HG03139 (cell line): ENCODE measurements around the gene SLX4IP.
A peak's percentile ranks its signal among the peaks of the same experiment; 100 is the strongest.

Source experiments
- ATAC-seq: cut with Tn5 transposase; IDR thresholded peaks from one replicate; pipeline ENCODE4 v1.9.1; 2021; ENCODE audit not compliant: unreplicated experiment

SLX4IP gene

GRCh38 chr20:10465135-10465534 is 30.0 kb downstream of the SLX4IP start:
- no peak for ATAC-seq

DNA sequence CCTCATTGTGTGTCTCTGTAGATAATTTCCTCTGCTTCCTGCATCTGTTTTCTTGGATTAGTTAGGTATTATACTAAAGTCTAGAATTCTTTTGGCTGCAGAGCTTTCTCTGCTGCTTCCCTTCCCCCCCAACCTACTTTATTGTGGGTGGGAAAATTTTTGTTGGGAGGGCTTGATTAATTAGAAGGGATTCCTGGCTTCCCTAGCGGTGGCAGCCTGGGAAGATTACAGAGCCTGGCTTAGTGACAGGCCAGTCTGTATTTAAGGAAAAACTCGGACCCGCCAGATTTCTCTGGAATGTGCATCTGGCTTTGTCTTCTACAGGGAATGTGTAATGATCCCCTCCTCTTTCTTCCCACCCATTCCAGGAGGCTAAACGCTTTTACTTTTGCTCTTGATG is 31.2 kb downstream of the SLX4IP start:
- no peak for ATAC-seq

DNA sequence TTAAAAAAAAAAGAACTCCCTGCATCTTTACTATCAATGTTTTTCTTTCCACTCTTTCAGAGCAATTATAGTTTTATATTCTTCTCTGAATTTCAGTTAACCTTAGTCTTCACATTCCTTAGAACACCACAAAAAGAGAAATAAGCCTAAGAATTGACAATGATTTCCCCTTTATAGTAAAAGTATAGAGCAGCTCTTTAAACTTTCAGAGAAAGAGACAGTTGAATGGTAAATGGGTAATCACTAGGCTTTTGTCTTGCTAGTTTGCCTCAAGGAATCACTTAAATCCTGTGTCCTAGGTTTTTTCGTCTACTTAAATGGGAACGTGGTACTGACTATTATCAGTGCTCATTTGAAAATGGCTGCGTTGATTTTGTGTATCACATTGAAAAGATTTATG is 31.8 kb downstream of the SLX4IP start:
- ATAC-seq: no peak

GRCh38 chr20:10467681-10468339 is 32.7 kb downstream of the SLX4IP start:
- ATAC-seq: no peak

DNA sequence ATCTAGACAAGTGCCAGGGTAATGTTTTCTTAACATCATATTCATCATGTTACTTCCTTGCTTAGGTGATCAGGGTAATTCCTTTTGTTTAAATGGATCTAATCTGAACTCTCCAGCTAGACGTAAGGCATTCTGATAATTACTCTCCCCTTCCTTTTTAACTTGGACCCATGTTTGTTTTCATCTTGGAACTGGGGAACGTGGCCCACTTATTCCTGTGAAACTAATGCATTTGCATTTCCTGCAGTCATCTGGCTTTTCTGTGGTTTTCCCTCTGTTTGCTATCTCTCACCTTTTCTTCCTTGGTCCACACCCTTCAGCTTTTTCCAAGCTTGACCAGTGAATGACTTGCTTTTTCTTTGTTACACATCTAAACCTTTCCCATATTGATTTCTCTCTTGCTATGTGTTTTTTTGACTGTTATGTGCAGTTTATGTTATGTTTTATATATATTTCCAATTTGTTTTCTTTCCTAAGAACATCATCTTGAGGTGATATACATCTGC is 33.3 kb downstream of the SLX4IP start:
- no peak for ATAC-seq

GRCh38 chr20:10469056-10469455 is 34.0 kb downstream of the SLX4IP start:
- ATAC-seq: no peak

DNA sequence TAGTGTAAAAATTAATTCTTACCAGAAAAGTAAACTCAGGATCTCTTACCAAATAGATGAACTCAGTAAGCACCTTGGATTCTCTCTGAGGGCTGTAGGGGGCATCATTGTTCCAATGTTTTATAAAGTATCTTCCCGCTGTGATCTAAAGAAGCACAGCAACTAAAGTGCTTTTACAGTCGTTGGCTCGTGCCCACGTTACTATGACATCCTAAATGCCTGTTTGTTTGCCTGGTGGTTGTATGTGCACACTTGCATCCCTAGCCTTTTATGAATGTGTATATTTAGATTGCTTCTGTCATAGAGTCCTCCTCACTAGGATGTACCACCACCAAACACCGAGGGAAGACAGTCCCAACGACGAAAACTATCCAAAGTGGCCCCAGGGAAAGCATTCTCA is 34.5 kb downstream of the SLX4IP start:
- ATAC-seq: peak; percentile 64

DNA sequence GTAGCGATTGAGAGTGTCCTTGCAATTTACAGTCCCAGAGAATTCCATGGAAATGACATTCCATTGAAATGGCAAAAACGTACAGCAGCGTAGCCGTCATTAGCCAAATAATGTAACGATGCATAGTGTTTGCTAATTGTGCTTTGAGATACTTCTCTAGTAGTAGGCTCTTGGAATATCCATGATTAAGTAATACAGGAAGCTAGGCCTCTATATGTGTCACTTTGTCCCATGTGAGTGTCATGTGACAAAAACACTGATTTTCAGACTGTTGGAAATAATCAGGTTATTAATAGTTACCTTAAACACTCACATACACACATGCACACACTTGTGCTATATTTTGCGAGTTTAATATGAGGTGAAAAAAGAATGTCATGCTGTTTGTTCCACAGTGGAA is 35.2 kb downstream of the SLX4IP start:
- no peak for ATAC-seq

- ATAC-seq: no peak
Measured at GRCh38 chr20:10472871-10473270, 37.8 kb downstream of the SLX4IP start.

DNA sequence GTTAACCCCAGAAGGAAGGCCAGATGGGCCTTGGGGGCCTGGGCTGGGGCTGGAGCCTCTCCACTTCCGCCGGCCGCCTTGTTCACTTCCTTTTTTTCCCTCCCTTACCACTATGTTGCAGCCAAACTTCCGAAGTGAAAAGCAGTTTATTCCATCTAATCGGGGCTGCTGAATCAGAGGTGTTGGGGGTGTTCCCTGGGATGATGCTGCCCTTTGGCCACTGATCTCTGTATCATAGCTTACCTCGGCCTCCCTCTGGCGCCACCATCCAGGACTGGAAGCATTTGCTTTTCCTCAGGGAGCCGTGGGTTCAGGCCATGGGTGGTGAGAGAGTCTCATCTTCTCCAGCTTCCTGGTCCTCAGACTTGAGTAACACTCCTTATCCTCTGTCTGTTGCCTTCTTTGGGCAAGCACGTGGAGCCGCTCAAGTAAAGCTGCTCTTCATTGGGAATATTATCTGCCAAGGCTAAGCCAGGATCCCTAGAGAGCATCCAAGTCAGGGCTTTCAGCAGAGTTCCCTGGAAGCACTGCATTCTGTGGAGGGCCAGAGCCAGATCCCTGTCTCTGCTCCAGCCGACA is 39.6 kb downstream of the SLX4IP start:
- ATAC-seq: no peak

- no peak for ATAC-seq
Measured at GRCh38 chr20:10475225-10475624, 40.1 kb downstream of the SLX4IP start.

- peak; percentile 80 for ATAC-seq
Measured at GRCh38 chr20:10476319-10476724, 41.2 kb downstream of the SLX4IP start.

- peak; percentile 57 for ATAC-seq
Measured at GRCh38 chr20:10478205-10478604, 43.1 kb downstream of the SLX4IP start.

DNA sequence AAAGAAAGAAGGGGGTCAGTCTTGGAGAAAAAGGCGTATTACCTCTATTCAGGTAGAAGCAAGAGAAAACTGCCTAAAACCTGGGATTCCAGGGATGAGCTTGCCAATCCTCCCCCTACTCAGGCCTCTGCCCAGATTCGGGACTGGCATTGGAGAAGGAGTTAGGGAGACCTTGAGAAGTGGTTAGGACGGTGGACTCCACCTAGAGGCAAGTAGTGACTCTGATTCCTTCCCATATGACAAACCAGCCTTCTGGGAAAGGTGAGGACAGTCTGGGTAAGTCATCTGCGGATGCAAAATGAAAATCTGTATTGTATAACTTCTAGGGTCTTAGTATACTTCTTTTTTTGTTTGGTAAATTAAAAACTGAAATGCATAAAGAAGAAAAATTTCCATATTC is 43.8 kb downstream of the SLX4IP start:
- ATAC-seq: no peak

DNA sequence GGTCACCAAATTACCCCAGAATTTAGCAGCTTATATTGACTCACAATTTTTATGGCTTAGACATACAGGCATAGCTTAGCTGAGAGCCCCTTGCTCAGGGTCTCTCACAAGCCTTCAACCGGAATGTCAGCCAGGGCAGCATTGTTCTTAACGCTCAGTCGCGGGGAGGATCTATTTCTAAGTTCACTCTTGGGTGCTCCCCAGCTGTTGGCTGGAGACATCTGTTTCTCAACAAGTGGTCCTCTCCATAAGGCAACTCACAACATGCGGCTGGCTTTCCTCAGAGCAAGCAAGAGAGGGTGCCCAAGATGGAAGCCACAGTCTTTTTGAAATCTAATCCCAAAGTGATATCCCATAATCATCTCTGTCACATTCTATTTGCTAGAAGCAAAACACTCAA is 46.6 kb downstream of the SLX4IP start:
- ATAC-seq: no peak

GRCh38 chr20:10483691-10484090 is 48.6 kb downstream of the SLX4IP start:
- no peak for ATAC-seq

DNA sequence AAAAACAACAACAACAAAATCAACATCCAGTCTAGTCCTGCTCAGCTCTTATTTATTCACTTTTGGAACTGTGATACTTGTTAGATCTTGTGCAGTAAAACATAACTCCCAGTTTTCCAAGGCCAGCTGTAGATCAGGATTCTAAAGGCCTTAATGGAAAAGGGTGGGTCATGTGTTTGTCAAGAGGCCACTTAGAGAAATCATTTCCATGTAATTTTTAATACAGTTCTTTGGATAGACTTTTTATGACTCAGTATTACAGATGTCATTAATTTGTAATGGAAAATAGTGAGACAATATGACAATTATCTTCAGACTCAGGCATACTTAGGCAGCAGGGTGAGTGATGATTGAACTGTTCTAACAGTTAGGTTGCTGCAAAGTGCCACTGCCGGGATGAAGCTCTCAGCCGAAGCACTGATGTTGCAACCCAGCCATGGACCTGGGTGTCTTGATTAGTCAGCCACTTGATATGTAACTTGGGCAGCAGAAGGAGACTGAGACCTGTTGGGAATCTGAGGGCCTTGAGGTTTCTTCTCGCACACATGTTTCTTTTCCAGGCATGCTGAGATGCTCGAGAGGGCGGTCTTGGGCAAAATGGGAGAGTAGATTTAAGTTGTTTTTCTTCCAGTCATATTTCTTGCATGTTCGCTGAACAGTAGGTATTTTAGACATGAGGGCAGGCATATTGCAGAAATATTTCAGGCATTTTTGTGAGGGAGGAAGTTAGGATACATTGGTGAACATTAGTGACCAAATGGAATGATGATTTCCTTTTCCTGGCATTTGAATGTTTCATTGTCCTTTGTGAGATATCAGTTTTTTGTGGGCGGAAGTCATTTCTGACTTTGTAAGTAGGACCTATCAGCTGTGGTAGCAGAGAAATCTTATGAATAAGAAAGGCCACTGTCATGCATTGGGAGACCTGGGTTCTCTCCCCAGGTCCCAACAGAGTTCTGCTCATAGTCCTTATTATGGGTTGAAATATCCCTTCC is 52.3 kb downstream of the SLX4IP start:
- ATAC-seq: no peak

DNA sequence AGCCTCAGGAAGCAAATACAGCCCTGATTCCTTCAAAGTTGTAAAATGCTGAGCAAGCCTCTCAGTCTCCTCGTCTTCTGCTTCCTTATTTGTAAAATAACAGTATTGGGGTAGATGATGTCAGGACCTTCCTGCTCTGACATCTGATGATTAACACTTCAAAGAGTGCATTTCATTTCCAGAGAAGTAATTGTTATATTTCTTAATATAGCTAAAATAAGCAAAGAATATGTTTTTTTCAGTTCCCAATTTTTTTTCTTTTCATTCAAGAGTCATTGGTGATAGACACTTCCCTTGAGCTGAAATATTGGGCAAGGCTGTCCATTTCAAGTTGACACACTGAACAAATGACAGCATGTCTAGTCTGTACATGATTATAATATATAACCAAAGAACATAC is 53.4 kb downstream of the SLX4IP start:
- ATAC-seq: no peak

DNA sequence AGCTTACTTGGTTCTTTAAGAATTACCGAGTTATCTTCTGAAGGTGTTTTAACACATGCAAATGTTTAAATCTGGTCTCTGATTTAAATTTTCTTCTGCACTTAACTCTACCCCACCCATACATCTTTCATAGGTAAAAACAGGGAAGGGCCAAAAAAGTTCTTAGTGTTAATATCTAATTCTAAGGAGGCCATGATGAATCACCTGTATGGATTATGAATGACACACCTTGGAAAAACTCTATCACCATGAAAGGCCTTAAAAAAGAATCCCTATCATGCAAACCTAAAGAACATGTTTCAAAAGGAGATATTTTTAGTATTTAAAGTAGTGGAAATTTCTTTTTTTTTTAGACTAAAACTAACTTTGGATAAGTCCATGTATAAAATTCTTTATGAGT is 54.7 kb downstream of the SLX4IP start:
- ATAC-seq: no peak

- no peak for ATAC-seq
Measured at GRCh38 chr20:10490257-10490656, 55.2 kb downstream of the SLX4IP start.

DNA sequence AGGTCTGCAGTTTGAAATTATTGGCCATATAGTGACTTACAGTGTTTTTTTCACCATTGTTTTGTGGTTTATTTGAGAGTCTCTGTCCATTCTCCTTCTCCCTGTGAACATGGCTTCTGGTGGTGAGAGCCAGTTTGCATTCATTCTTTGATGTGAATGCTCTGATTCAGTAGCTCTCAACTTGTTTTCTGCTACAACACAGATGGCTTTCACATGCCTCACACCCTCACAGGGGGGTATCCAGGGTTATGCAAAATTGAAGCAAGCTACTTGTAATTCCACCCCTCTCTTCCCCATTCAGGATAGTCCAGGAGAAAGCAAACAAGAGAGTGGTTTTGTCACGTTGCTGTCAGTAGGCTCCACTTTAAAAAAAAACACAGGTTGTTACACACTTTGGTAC is 55.6 kb downstream of the SLX4IP start:
- ATAC-seq: no peak

DNA sequence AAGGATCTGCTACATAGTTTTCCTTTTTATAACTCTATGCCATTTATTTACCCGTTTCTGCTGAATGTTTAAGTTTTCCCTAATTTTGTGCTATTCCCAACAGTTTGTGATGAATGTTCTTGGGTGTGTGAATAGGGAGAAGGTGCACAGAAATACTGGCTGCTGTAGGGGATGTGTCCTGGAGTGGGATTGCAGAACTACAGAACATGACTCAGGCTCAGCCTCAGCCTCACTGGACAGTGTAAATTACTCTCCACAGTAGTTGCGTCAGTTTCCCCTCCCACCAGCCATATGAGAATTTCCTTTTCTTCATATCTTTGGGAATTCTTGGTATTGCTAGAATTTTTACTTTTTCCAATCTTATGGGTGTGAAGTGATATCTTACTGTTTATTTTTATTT is 57.0 kb downstream of the SLX4IP start:
- ATAC-seq: no peak
